DOHH2 (cell line): ENCODE measurements around the gene DDA1.

ENCODE experiments used
- CTCF ChIP-seq: fragments of 200-600 bp; sonication (generic); IDR thresholded peaks from one replicate; pipeline ENCODE4 v1.5.1; 2014; ENCODE audit warnings: antibody characterized with exemption, mild to moderate bottlenecking, low read depth, low read length; ENCODE audit not compliant: poor library complexity, severe bottlenecking
- EZH2phosphoT487 ChIP-seq: fragments of 200-600 bp; sonication (generic); IDR thresholded peaks from 2 replicates; pipeline ENCODE4 v1.6.1; 2017; ENCODE audit warnings: borderline replicate concordance, mild to moderate bottlenecking, antibody characterized with exemption, low read length, moderate library complexity, mixed read lengths

GRCh38 chr19:17325881-17326594, 16.7 kb downstream of the DDA1 start:
- TF ChIP-seq CTCF, result no peak
- no peak for TF ChIP-seq EZH2phosphoT487
